ENCODE data around the gene ARID4B.

Gene ARID4B

DNA sequence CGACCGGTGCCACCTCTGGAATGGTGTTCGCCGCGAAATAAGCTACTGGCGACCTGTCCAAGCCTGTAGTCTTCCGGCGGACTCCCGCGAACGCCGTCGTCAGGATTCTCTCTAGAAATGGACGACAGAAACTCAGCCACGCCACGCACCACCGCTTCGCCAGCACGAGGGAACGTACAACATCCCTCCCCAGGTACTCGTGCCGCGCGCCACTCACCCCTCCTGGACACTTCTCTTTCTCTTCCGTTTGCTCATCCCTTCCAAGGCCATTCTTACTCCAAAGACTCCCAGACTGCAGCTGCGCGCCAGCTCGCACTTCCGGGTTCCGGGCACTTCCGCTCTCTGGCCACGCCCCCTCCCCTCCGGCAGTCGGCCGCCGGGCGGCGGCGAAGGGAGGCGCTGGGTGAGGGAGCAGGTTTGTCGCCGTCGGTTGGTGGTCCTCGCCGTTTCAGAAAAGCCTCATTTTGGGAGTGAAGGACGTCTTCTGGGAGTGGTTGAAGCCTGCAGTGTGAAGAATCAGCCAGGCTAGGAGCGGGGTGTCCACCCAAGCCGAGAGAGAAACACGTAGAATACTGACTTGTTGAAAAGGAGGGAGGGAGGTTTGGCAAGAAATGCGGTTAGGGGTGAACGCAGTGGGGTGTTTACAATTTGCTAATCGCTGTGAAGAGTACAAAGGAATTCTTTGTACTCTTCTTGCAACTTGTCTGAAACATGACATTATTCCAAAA lies 166.9 kb downstream of the ARID4B start, which contains the start of gene RBM34 (continued):
- TF ChIP-seq, protein P1, sequence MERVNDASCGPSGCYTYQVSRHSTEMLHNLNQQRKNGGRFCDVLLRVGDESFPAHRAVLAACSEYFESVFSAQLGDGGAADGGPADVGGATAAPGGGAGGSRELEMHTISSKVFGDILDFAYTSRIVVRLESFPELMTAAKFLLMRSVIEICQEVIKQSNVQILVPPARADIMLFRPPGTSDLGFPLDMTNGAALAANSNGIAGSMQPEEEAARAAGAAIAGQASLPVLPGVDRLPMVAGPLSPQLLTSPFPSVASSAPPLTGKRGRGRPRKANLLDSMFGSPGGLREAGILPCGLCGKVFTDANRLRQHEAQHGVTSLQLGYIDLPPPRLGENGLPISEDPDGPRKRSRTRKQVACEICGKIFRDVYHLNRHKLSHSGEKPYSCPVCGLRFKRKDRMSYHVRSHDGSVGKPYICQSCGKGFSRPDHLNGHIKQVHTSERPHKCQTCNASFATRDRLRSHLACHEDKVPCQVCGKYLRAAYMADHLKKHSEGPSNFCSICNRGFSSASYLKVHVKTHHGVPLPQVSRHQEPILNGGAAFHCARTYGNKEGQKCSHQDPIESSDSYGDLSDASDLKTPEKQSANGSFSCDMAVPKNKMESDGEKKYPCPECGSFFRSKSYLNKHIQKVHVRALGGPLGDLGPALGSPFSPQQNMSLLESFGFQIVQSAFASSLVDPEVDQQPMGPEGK (tag by site-specific recombination; IDR thresholded peaks at IDR 0.05) = peak; percentile 85
- TF ChIP-seq, protein P2, sequence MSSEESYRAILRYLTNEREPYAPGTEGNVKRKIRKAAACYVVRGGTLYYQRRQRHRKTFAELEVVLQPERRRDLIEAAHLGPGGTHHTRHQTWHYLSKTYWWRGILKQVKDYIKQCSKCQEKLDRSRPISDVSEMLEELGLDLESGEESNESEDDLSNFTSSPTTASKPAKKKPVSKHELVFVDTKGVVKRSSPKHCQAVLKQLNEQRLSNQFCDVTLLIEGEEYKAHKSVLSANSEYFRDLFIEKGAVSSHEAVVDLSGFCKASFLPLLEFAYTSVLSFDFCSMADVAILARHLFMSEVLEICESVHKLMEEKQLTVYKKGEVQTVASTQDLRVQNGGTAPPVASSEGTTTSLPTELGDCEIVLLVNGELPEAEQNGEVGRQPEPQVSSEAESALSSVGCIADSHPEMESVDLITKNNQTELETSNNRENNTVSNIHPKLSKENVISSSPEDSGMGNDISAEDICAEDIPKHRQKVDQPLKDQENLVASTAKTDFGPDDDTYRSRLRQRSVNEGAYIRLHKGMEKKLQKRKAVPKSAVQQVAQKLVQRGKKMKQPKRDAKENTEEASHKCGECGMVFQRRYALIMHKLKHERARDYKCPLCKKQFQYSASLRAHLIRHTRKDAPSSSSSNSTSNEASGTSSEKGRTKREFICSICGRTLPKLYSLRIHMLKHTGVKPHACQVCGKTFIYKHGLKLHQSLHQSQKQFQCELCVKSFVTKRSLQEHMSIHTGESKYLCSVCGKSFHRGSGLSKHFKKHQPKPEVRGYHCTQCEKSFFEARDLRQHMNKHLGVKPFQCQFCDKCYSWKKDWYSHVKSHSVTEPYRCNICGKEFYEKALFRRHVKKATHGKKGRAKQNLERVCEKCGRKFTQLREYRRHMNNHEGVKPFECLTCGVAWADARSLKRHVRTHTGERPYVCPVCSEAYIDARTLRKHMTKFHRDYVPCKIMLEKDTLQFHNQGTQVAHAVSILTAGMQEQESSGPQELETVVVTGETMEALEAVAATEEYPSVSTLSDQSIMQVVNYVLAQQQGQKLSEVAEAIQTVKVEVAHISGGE (tag by site-specific recombination; conservative IDR thresholded peaks at IDR 0.05; ENCODE audit: low read depth) = peak; percentile 98
- TF ChIP-seq ZNF654 (tag by site-specific recombination; IDR thresholded peaks at IDR 0.05; ENCODE audit: low read depth) (no peak), MYNN (tag by site-specific recombination; IDR thresholded peaks at IDR 0.05; ENCODE audit: borderline replicate concordance) (no peak), HOXA7 (CRISPR knock-in tag; IDR thresholded peaks at IDR 0.05; ENCODE audit: borderline replicate concordance) (no peak), ZSCAN16 (tag by site-specific recombination; IDR thresholded peaks at IDR 0.05) (0 out of 2 replicates have a peak, but pooled peaks have one; percentile 5), SP7 (tag by site-specific recombination; IDR thresholded peaks at IDR 0.05) (peak; percentile 89), ZNF157 (tag by site-specific recombination; IDR thresholded peaks at IDR 0.05) (no peak), KLF8 (tag by site-specific recombination; IDR thresholded peaks at IDR 0.05) (peak; percentile 90), ZNF184 (tag by site-specific recombination; IDR thresholded peaks at IDR 0.05) (0 out of 2 replicates have a peak, but pooled peaks have one; percentile 43), ZIC2 (tag by site-specific recombination; IDR thresholded peaks at IDR 0.05) (no peak; the same call in 1 of the 2 replicates), KLF10 (tag by site-specific recombination; IDR thresholded peaks at IDR 0.05) (peak; percentile 59; the same call in 1 of the 2 replicates), ZNF175 (tag by site-specific recombination; IDR thresholded peaks at IDR 0.05) (no peak), ZNF311 (tag by site-specific recombination; IDR thresholded peaks at IDR 0.05; ENCODE audit: borderline replicate concordance) (no peak), ZNF423 (tag by site-specific recombination; IDR thresholded peaks at IDR 0.05) (no peak), ZNF544 (tag by site-specific recombination; IDR thresholded peaks at IDR 0.05) (no peak), SALL2 (tag by site-specific recombination; IDR thresholded peaks at IDR 0.05; ENCODE audit: borderline replicate concordance) (no peak), ZNF335 (tag by site-specific recombination; conservative IDR thresholded peaks at IDR 0.05) (peak; percentile 95), SP2 (tag by site-specific recombination; IDR thresholded peaks at IDR 0.05) (peak; percentile 83), ZBTB21 (tag by site-specific recombination; IDR thresholded peaks at IDR 0.05) (no peak; the same call in 1 of the 2 replicates)
- TF ChIP-seq, protein P3, sequence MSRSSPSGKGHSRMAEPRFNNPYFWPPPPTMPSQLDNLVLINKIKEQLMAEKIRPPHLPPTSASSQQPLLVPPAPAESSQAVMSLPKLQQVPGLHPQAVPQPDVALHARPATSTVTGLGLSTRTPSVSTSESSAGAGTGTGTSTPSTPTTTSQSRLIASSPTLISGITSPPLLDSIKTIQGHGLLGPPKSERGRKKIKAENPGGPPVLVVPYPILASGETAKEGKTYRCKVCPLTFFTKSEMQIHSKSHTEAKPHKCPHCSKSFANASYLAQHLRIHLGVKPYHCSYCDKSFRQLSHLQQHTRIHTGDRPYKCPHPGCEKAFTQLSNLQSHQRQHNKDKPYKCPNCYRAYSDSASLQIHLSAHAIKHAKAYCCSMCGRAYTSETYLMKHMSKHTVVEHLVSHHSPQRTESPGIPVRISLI (tag by site-specific recombination; IDR thresholded peaks at IDR 0.05) = no peak
- TF ChIP-seq, protein P4, sequence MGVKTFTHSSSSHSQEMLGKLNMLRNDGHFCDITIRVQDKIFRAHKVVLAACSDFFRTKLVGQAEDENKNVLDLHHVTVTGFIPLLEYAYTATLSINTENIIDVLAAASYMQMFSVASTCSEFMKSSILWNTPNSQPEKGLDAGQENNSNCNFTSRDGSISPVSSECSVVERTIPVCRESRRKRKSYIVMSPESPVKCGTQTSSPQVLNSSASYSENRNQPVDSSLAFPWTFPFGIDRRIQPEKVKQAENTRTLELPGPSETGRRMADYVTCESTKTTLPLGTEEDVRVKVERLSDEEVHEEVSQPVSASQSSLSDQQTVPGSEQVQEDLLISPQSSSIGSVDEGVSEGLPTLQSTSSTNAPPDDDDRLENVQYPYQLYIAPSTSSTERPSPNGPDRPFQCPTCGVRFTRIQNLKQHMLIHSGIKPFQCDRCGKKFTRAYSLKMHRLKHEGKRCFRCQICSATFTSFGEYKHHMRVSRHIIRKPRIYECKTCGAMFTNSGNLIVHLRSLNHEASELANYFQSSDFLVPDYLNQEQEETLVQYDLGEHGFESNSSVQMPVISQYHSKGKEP (tag by site-specific recombination; IDR thresholded peaks at IDR 0.05) = peak; percentile 59; the same call in 1 of the 2 replicates
- TF ChIP-seq, protein P5, sequence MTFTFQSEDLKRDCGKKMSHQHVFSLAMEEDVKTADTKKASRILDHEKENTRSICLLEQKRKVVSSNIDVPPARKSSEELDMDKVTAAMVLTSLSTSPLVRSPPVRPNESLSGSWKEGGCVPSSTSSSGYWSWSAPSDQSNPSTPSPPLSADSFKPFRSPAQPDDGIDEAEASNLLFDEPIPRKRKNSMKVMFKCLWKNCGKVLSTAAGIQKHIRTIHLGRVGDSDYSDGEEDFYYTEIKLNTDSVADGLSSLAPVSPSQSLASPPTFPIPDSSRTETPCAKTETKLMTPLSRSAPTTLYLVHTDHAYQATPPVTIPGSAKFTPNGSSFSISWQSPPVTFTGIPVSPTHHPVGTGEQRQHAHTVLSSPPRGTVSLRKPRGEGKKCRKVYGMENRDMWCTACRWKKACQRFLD (tag by site-specific recombination; IDR thresholded peaks at IDR 0.05) = no peak
- TF ChIP-seq, protein P6, sequence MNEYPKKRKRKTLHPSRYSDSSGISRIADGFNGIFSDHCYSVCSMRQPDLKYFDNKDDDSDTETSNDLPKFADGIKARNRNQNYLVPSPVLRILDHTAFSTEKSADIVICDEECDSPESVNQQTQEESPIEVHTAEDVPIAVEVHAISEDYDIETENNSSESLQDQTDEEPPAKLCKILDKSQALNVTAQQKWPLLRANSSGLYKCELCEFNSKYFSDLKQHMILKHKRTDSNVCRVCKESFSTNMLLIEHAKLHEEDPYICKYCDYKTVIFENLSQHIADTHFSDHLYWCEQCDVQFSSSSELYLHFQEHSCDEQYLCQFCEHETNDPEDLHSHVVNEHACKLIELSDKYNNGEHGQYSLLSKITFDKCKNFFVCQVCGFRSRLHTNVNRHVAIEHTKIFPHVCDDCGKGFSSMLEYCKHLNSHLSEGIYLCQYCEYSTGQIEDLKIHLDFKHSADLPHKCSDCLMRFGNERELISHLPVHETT (tag by site-specific recombination; IDR thresholded peaks at IDR 0.05) = peak; percentile 57
- TF ChIP-seq, protein P7, sequence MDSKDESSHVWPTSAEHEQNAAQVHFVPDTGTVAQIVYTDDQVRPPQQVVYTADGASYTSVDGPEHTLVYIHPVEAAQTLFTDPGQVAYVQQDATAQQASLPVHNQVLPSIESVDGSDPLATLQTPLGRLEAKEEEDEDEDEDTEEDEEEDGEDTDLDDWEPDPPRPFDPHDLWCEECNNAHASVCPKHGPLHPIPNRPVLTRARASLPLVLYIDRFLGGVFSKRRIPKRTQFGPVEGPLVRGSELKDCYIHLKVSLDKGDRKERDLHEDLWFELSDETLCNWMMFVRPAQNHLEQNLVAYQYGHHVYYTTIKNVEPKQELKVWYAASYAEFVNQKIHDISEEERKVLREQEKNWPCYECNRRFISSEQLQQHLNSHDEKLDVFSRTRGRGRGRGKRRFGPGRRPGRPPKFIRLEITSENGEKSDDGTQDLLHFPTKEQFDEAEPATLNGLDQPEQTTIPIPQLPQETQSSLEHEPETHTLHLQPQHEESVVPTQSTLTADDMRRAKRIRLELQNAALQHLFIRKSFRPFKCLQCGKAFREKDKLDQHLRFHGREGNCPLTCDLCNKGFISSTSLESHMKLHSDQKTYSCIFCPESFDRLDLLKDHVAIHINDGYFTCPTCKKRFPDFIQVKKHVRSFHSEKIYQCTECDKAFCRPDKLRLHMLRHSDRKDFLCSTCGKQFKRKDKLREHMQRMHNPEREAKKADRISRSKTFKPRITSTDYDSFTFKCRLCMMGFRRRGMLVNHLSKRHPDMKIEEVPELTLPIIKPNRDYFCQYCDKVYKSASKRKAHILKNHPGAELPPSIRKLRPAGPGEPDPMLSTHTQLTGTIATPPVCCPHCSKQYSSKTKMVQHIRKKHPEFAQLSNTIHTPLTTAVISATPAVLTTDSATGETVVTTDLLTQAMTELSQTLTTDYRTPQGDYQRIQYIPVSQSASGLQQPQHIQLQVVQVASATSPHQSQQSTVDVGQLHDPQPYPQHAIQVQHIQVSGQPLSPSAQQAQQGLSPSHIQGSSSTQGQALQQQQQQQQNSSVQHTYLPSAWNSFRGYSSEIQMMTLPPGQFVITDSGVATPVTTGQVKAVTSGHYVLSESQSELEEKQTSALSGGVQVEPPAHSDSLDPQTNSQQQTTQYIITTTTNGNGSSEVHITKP (tag by site-specific recombination; IDR thresholded peaks at IDR 0.05) = peak; percentile 71
